B cell (primary cell): Measurements from ENCODE around the gene CTSH. TPM values are rescaled to one million over a fixed set of nuclear protein-coding genes. Genes with fewer than 3 reads are reported as not detected.

Experiments used
- ATAC-seq: fragments of 200-7000 bp; cut with Tn5 transposase; one replicate; pipeline ENCODE4 v1.10.0; 2021; ENCODE audit warnings: low read depth, mild to moderate bottlenecking, moderate number of reproducible peaks, moderate library complexity
- CTCF ChIA-PET: fragments of 350-600 bp; sonication (Branson Sonifier 250); formaldehyde crosslinking; loops from one replicate; lab custom pipeline; 2021; ENCODE audit warnings: antibody characterized with exemption, inconsistent platforms; lab: Charles Lee
- POLR2A ChIA-PET: fragments of 350-600 bp; sonication (Branson Sonifier 250); formaldehyde crosslinking; loops from one replicate; lab custom pipeline; 2021; ENCODE audit warnings: antibody characterized with exemption; lab: Charles Lee
- DNase-seq: peaks from one replicate; pipeline ENCODE4 v3.0.0; 2013
- H2AFZ ChIP-seq: 2 replicates; pipeline ENCODE4 v1.6.1; 2012; ENCODE audit warnings: mild to moderate bottlenecking, low read depth, low read length; ENCODE audit not compliant: insufficient read depth, poor library complexity, severe bottlenecking
- H3K27ac ChIP-seq, 2 donors: 1 replicate in 1 of 2; 2 replicates in 1 of 2; pipeline ENCODE4 v1.5.1; 2012 to 2013; ENCODE audit warnings: low read length in 2 of 2, mild to moderate bottlenecking in 2 of 2, moderate library complexity in 1 of 2
- H3K27me3 ChIP-seq, 4 experiments: fragments of 200-600 bp in 1 of 4; sonication (generic) in 1 of 4; replicated peaks in 1 of 4; 1 replicate in 2 of 4; 2 replicates in 2 of 4; pipeline versions ENCODE4 v1.6.1 to v1.7.0; 2013 to 2016; ENCODE audit warnings: low read length in 3 of 4, mild to moderate bottlenecking in 2 of 4, mixed read lengths in 1 of 4, moderate library complexity in 1 of 4; ENCODE audit not compliant: insufficient read depth in 4 of 4, control insufficient read depth in 3 of 4; ENCODE audit errors: control extremely low read depth in 1 of 4
- H3K36me3 ChIP-seq, 2 experiments: replicated peaks in 1 of 2; 1 replicate in 1 of 2; 2 replicates in 1 of 2; pipeline versions ENCODE4 v1.6.1 to v1.7.1; 2013; ENCODE audit warnings: low read length in 1 of 2; ENCODE audit not compliant: insufficient read depth in 2 of 2, control insufficient read depth in 1 of 2; ENCODE audit errors: control extremely low read depth in 1 of 2, extremely low read depth in 1 of 2
- H3K4me1 ChIP-seq, 2 donors: fragments of 200-600 bp in 1 of 2; sonication (generic) in 1 of 2; 1 replicate in 1 of 2; 2 replicates in 1 of 2; pipeline versions ENCODE4 v1.5.1 to v1.6.1; 2013 to 2017; ENCODE audit warnings: low read length in 2 of 2; ENCODE audit not compliant: control insufficient read depth in 2 of 2, insufficient read depth in 2 of 2
- H3K4me2 ChIP-seq: replicated peaks from 2 replicates; pipeline ENCODE3; 2012; ENCODE audit warnings: mild to moderate bottlenecking, low read depth, low read length; ENCODE audit not compliant: poor library complexity, severe bottlenecking
- H3K4me3 ChIP-seq, 5 experiments: fragments of 200-600 bp in 1 of 5; sonication (generic) in 1 of 5; 1 replicate in 3 of 5; 2 replicates in 2 of 5; pipeline versions ENCODE4 v1.5.1 to v1.7.0; 2011 to 2016; ENCODE audit warnings: low read length in 4 of 5, mild to moderate bottlenecking in 4 of 5, low read depth in 2 of 5, control low read depth in 1 of 5, moderate library complexity in 1 of 5; ENCODE audit not compliant: insufficient read depth in 1 of 5; ENCODE audit errors: control extremely low read depth in 1 of 5, extremely low read depth in 1 of 5
- H3K79me2 ChIP-seq: fragments of 200-600 bp; sonication (generic); one replicate; pipeline ENCODE4 v1.6.0; 2016; ENCODE audit warnings: low read length; ENCODE audit not compliant: control insufficient read depth, insufficient read depth
- H3K9ac ChIP-seq: fragments of 200-600 bp; sonication (generic); 2 replicates; pipeline ENCODE4 v1.6.1; 2017; ENCODE audit warnings: mild to moderate bottlenecking, low read length, moderate library complexity
- H3K9me3 ChIP-seq, 3 donors: one replicate each; pipeline versions ENCODE4 v1.6.1 to v1.7.1; 2013; ENCODE audit warnings: low read length in 2 of 3; ENCODE audit not compliant: control insufficient read depth in 2 of 3, insufficient read depth in 1 of 3; ENCODE audit errors: control extremely low read depth in 1 of 3
- H4K20me1 ChIP-seq: 2 replicates; pipeline ENCODE4 v1.6.0; 2012; ENCODE audit warnings: mild to moderate bottlenecking, low read length; ENCODE audit not compliant: insufficient read depth, control insufficient read depth, poor library complexity, severe bottlenecking
- H3K27ac Mint-ChIP-seq: one replicate; pipeline ENCODE4 v1.8.0; 2021; ENCODE audit warnings: mixed read lengths
- H3K27me3 Mint-ChIP-seq: one replicate; pipeline ENCODE4 v1.8.0; 2021; ENCODE audit warnings: mixed read lengths
- H3K4me1 Mint-ChIP-seq: one replicate; pipeline ENCODE4 v1.8.0; 2021; ENCODE audit warnings: mixed read lengths
- H3K4me3 Mint-ChIP-seq: one replicate; pipeline ENCODE4 v1.8.0; 2021; ENCODE audit warnings: mixed read lengths
- H3K9me3 Mint-ChIP-seq: one replicate; pipeline ENCODE4 v1.8.0; 2022; ENCODE audit warnings: mixed read lengths; ENCODE audit not compliant: insufficient read depth
- EZH2 ChIP-seq: IDR thresholded peaks from 2 replicates; pipeline ENCODE4 v1.6.1; 2012; ENCODE audit warnings: borderline replicate concordance, low read depth, mild to moderate bottlenecking, moderate library complexity, low read length; ENCODE audit not compliant: insufficient read depth, poor library complexity, severe bottlenecking
- WGBS: methylation state at CpG from one replicate; pipeline ENCODE4 v1.1.5; 2013; ENCODE audit warnings: missing lambda C conversion rate; ENCODE audit not compliant: insufficient coverage; 5-methylcytosine and 5-hydroxymethylcytosine counted together
- intact Hi-C: fragments of 100-400 bp; cut with micrococcal nuclease; formaldehyde crosslinking; loops from one replicate; pipeline ENCODE4 v1.10.0; 2022
- polyA plus RNA-seq: library from polyadenylated mRNA; depleted of rRNA; stranded (reverse); fragments of >200 nt; gene quantifications from 2 replicates; pipeline ENCODE4 v1.2.3, GENCODE V29; 2012
- total RNA-seq, 2 donors: library from RNA; stranded (reverse); fragments of 120-200 nt in 1 of 2; gene quantifications; 1 replicate in 1 of 2; 2 replicates in 1 of 2; pipeline versions ENCODE4 v1.2.3 to v1.2.4, GENCODE V29; 2013 to 2022
- TF ChIP-seq, protein P1 (sequence below): fragments of 200-600 bp; IDR thresholded peaks from one replicate; pipeline ENCODE4 v1.8.0; 2022; ENCODE audit warnings: antibody characterized with exemption, mild to moderate bottlenecking

The CTSH gene
- total and polyA plus RNA-seq, 2 donors (not counting 1 experiment from before 2014, with no cell fraction given): 399 to 441 TPM

DNA sequence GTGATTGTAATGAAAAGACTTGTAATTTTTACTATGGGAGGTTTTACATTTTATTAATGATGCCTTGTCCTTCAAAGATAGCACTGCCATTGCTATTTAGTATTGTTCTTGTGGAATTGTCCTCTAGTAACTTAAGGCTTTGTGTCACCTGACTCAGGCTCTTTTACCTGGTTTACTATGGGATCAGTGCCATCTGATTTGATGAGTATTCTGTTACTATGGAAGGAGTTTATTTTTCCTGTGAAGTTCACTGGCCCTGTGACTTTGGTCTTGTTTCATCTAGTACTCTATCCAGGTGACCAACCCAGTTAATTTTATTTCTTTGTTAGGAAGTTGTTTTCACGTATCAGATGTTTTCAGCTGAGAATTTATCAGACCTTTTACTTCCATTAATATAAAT is 63.2 kb downstream of the CTSH start:
- H3K27ac ChIP-seq: no peak overlapping the region
- Mint-ChIP-seq H3K27me3 (no peaks in the 10 kb centered on the region), H3K9me3 (no peaks in the 10 kb centered on the region), H3K4me1 (peaks cover 51% of the 10 kb centered on the region), H3K4me3 (no peak overlapping the region), H3K27ac (no peak overlapping the region)
- TF ChIP-seq, protein P1, sequence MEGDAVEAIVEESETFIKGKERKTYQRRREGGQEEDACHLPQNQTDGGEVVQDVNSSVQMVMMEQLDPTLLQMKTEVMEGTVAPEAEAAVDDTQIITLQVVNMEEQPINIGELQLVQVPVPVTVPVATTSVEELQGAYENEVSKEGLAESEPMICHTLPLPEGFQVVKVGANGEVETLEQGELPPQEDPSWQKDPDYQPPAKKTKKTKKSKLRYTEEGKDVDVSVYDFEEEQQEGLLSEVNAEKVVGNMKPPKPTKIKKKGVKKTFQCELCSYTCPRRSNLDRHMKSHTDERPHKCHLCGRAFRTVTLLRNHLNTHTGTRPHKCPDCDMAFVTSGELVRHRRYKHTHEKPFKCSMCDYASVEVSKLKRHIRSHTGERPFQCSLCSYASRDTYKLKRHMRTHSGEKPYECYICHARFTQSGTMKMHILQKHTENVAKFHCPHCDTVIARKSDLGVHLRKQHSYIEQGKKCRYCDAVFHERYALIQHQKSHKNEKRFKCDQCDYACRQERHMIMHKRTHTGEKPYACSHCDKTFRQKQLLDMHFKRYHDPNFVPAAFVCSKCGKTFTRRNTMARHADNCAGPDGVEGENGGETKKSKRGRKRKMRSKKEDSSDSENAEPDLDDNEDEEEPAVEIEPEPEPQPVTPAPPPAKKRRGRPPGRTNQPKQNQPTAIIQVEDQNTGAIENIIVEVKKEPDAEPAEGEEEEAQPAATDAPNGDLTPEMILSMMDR: no peak
- no peak for TF ChIP-seq EZH2
- H3K4me3 ChIP-seq: no peak overlapping the region
- no peaks in the 10 kb centered on the region for H3K9me3 ChIP-seq
- CTCF ChIA-PET: interaction anchor here (1.0 to 3.3 kb wide), 2 partner anchors 26 to 303 kb away, joined by 3 to 11 read pairs; no protein-coding TSS in a partner anchor
- no peak overlapping the region for H3K9ac ChIP-seq
- H3K36me3 ChIP-seq: peaks cover 9 to 62% of the 10 kb centered on the region in 2 experiments
- no peaks in the 10 kb centered on the region for H3K27me3 ChIP-seq
- intact Hi-C loops: no loop called here
- no peak overlapping the region for H2AFZ ChIP-seq
- H3K4me1 ChIP-seq: peaks cover 25% of the 10 kb centered on the region in 2 donors
- no CpG with 5 or more reads among the region's 1 CpG for whole genome bisulfite sequencing
- POLR2A ChIA-PET: no interaction called here
- peaks cover 98% of the 10 kb centered on the region for H3K79me2 ChIP-seq
- no peak overlapping the region for H3K4me2 ChIP-seq
- ATAC-seq (no peak), DNase-seq (no peak)
- peaks cover 100% of the 10 kb centered on the region for H4K20me1 ChIP-seq

DNA sequence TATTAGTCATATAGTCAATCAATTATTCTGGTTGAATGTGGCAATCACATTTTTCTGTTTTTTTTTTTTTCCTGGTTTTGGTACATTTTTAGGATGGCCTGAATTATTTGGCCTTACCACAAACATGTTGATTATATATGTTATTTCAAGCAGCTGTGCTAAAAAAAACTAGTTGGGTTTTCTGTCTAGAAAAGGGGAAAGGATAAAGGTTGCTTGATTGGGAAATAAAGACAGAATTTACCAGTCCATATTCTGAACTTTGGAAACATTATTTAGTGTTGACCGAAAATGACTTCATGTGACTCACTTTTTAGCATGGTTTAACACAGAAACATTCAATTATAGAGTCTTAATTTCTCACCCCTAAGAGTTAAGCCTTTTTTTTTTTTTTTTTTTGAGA is 64.0 kb downstream of the CTSH start:
- intact Hi-C loops: no loop called here
- Histone ChIP-seq H3K9me3 (no peaks in the 10 kb centered on the region), H3K4me3 (no peak overlapping the region), H3K36me3 (peaks cover 6 to 54% of the 10 kb centered on the region in 2 experiments), H3K27ac (no peak overlapping the region), H4K20me1 (peaks cover 100% of the 10 kb centered on the region), H3K9ac (no peak overlapping the region), H3K79me2 (peaks cover 100% of the 10 kb centered on the region), H3K4me2 (no peak overlapping the region), H2AFZ (no peak overlapping the region), H3K27me3 (no peaks in the 10 kb centered on the region), H3K4me1 (peaks cover 30 to 33% of the 10 kb centered on the region in 2 donors)
- Mint-ChIP-seq H3K27ac (no peak overlapping the region), H3K27me3 (no peaks in the 10 kb centered on the region), H3K4me3 (no peak overlapping the region), H3K4me1 (peaks cover 58% of the 10 kb centered on the region), H3K9me3 (no peaks in the 10 kb centered on the region)
- DNase-seq (no peak), ATAC-seq (no peak)
- ChIA-PET CTCF (interaction anchor here (0.6 to 1.5 kb wide), 5 partner anchors 21 to 304 kb away, joined by 3 to 6 read pairs (median 4); no protein-coding TSS in a partner anchor), POLR2A (interaction anchor here (1.2 kb wide), 1 partner anchor 30 kb away, joined by 3 read pairs; no protein-coding TSS in a partner anchor)
- WGBS: no CpG with 5 or more reads among the region's 1 CpG
- TF ChIP-seq, protein P1: no peak
- no peak for TF ChIP-seq EZH2
